Gastrocnemius medialis (tissue), 4 donors: ENCODE data around the gene TAPBPL.

ENCODE experiments used
- POLR2A ChIP-seq, 2 donors: fragments of 450-650 bp; IDR thresholded peaks; one replicate each; pipeline ENCODE4 v1.6.1; 2017; ENCODE audit warnings: antibody characterized with exemption in 2 of 2, mild to moderate bottlenecking in 2 of 2, moderate library complexity in 2 of 2
- TF ChIP-seq, protein P1 (sequence below), 5 experiments: fragments of 450-650 bp in 3 of 5; fragments of 200-600 bp in 2 of 5; sonication (generic) in 2 of 5; IDR thresholded peaks in 4 of 5; conservative IDR thresholded peaks in 1 of 5; 1 replicate in 4 of 5; 2 replicates in 1 of 5; pipeline ENCODE4 v1.5.1; 2016 to 2019; ENCODE audit warnings: antibody characterized with exemption in 5 of 5, mild to moderate bottlenecking in 3 of 5, moderate library complexity in 3 of 5

DNA sequence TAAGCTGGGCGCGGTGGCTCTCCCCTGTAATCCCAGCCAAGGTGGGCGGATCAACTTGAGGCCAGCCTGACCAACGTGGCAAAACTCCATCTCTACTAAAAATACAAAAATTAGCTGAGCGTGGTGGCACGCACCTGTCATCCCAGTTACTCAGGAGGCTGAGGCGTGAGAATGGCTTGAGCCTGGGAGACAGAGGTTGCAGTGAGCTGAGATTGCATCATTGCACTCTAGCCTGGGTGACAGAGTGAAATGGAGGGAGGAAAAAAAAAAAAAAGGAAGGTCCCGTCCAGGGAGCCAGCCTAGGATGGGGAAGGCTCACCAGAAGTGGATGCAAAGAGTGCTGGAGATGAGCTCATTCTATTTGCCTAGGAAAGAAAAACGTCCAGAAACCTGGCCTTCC is 9.0 kb upstream of the TAPBPL start:
- TF ChIP-seq, protein P1, sequence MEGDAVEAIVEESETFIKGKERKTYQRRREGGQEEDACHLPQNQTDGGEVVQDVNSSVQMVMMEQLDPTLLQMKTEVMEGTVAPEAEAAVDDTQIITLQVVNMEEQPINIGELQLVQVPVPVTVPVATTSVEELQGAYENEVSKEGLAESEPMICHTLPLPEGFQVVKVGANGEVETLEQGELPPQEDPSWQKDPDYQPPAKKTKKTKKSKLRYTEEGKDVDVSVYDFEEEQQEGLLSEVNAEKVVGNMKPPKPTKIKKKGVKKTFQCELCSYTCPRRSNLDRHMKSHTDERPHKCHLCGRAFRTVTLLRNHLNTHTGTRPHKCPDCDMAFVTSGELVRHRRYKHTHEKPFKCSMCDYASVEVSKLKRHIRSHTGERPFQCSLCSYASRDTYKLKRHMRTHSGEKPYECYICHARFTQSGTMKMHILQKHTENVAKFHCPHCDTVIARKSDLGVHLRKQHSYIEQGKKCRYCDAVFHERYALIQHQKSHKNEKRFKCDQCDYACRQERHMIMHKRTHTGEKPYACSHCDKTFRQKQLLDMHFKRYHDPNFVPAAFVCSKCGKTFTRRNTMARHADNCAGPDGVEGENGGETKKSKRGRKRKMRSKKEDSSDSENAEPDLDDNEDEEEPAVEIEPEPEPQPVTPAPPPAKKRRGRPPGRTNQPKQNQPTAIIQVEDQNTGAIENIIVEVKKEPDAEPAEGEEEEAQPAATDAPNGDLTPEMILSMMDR (IDR thresholded peaks at IDR 0.05 in 4 of 5, conservative IDR thresholded peaks at IDR 0.05 in 1 of 5) = no peak
- TF ChIP-seq POLR2A (IDR thresholded peaks at IDR 0.05) = no peak
